Kasumi-1 (cell line): ENCODE results near the gene THSD7B.

Source experiments
- DNase-seq, 2 experiments: peaks; one replicate each; lab custom pipeline; 2025; lab: John Stamatoyannopoulos, UW

The THSD7B gene

DNA sequence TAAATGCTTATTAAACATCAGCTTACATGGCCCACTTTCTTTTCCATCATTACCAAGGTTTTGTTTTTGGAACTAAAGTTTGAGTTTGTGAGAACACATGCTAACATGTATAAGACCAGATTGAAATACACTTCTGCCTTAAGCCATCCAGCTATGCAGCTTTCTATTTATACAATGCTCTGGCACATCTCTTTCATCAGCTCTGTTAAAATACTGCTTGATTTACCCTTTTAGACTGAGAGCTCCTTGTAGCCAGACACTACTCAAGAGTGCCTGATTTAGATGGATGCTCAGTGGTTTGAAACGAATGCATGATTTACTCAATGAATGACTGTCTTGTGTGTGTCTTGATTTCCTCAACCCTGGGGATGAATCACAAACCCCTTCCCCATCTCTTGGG is 392.5 kb downstream of the THSD7B start:
- DNase-seq, result no peak

DNA sequence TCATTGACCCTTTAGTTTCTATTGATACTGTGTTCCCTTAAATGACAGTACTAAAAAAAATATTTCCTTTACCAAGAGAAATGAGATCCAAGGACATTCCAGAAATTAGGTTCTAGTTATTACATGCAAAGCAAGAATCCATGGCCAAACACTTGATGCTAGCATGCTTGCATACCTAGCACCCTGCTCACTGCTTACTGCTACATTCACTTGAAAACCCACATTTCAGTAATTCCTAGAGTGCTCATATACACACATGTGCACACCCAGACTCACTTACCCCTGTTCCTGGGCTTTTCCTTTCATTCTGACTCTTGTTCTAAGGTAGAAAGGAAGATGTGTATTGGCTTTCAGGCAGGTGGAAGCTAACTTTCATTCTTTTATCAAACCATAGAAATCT is 395.9 kb downstream of the THSD7B start:
- DNase-seq, result no peak

DNA sequence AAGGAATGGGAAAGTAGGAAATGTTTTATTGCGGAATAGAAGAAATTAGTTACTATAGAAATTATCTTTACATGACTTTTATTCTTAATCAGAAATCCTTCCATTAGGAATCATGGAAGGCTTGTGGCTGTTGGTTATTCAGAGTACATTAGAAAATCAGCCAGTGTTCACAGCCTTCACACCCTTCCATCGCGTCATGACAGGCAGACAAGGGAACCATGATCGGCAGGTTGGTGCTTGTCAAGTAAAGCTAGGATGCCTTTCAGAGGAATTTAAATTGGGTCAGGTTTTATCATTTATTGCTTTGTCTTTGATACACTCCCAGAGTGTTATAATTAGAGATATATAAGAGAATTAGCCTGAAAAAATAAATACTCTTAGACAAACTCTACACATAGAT is 400.6 kb downstream of the THSD7B start:
- DNase-seq, result no peak

DNA sequence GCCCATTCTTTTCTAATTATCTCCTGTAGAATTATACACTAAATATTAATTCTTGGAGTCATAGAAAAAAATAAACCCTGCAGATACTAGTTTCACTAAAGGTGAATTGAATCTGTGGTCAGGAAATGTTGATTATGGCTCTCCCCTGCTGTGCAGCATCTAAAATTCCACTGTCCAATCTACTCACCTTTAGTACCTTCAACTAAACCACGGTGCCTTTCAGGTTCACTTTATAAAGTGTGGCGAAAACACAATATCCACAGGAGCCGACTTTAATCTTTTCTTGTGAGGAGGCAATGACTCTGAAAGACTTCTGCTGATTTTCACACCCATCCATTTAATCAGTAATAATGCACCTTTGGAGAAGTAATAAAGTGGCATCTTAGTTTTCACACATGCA is 402.3 kb downstream of the THSD7B start:
- DNase-seq, result no peak

DNA sequence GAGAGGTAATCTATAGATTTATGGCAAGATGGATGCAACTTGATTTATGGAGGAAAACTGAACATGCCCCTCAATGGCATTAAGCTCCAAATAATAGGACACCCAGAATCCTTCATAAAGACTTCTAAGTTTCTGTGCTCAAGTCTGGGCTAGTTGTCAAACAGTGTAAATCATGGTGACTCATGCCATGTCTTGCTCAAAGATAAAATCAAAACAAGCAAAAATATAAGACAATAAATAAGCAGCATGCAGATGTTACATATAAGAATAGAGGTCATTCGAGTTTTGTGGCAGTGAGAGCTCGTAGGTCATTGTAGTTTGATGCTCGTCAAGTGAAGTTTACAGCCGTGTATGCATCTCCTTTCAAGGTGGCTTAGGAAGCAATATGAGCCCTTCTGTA is 403.2 kb downstream of the THSD7B start:
- DNase-seq, result no peak

DNA sequence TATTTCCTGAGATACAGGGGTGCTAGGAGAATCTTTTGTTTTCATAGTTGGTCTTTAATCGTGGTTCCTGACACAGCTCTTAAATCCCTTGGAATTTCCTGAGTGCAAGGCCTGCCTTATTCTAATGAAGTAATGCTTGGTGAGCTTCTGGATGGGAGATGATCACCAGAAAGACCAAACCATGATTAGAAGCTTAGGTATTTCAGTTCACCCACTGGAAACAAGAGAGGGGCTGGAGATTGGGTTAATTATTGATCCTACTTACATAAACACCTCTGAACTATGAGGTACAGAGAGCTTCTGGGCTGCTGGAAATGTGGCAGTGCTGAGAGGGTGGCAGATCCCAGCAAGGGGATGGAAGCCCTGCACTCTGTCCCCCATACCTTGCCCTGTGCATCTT is 406.8 kb downstream of the THSD7B start:
- DNase-seq, result no peak

DNA sequence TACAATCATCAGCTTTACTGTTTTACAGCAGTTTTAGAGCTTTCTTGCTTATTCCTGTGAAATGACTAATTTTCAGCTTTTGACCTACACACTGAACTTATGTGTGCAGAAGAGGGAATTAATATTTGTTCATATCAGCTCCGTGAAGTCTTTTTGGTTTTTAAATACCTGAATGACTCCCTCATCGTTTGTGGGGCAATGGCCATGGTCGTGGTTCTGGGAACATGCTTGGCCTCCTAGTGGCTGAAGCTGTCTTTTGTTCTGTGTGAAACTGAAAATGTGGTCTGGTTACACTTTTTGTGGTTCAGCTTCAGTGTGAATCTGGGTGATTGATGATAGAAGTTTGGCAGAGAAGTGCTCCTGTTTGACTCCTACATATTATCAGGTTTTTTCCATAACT is 408.1 kb downstream of the THSD7B start:
- peak in 1 of 2 experiments; percentile 14 for DNase-seq

DNA sequence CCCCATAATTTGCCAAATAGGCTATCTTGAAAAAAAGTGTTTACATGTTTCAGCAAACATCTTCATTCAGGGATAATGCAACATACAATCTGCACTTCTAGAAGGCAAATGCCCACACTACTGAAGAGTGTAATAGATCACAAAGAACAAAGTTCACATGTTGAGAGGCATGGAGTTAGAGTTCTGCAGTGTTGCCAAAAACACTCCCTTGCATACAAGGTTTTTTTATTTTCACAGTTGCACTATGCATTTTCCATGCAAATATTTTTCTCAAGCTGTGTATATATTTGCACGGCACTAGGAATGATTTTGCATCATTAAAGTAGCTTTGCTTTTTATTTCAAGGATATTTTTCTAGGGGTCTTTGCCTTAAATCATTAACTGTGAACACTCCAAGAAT is 409.9 kb downstream of the THSD7B start:
- DNase-seq, result no peak

DNA sequence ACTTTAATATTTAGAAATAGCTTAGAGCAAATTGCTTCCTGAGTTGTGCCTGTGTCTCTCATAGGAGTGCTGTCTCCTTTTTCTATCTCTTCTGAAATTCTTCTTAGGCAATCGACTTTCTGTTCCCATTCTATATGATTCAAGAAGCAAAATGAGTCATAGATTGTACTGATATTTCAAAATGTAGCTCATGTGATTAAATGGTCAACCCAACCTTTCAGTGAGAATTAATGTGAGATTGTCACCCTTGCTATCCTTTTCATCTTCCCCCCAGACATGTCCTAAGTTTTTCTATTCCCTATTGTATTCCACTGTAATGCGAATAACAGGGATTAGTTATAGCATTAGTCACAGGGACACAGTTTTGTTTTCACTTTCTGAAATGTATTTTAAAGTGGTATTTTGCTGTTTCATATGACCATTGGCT is 413.6 kb downstream of the THSD7B start:
- DNase-seq, result no peak

DNA sequence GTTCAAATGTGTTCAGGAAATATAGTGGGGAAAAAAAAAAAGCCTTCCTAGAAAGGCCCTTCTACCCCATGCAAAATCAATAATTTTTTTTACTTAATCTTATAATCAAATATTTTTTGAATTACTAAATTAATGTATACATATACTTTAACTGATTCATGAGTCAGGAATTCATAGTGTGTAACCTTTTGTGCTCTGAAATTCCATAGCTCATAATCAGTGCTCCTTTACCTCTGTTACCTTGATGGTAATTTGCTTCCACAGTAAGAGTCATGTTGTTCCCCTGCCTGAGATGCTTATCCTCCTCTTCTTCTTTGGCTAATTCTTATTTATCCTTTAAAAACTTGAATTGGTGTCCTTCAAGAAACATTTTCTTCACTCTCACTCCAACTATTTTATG is 414.2 kb downstream of the THSD7B start:
- no peak for DNase-seq

DNA sequence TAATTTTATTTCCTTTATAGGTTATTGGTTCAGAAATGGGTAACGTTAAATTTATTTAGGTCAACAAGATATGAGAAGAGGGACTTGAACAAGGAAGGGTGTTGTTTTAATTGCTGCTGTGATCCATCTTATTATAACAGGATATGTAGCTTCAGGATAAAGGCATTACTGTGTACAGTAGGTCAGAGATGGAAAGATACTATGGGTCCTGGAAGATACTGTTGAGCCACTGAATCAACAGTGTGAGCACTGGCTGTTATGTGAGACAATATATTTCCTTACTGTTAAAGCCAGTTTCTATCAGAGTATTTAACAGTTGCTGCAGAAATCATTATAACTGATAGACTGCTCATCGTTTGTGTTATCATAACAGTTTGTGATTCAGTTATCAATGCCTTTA is 414.7 kb downstream of the THSD7B start:
- DNase-seq, result no peak

DNA sequence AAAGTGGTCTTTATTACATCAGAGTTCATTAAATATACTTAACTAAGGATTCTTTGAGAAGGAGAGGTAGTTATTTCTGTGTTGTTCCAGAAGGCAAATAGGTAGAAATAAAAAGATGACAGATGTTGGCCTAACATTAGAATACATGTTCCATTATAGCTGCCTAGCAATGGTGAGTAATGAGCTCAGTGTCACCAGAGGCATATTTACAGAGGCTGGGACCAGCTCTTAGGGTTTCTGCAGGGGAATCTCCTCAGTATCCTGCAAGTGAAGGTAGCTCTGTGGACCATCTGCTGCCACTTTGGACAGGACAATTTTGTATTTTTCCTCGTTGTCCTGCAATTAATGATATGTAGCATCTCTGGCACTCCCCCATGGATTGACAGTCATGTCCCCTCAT is 416.0 kb downstream of the THSD7B start:
- no peak for DNase-seq

DNA sequence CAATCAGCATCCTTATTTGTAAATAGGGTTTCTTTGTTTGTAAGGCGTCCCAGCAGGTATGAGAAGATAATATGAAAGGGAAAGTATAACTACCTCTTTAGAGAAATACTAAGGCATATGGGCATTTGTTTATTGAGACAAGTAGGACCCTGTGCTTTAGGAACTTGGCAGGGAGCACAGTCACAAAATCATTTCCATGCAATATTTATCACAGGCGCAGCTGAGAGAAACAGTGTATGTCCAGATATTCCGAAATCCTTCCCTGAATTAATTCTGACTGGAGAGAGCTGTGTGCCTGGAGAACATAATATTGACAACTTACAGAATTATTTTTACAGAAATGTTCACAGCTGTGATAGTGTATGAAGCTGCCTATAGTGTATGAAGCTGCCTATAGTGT is 416.7 kb downstream of the THSD7B start:
- DNase-seq, result no peak

DNA sequence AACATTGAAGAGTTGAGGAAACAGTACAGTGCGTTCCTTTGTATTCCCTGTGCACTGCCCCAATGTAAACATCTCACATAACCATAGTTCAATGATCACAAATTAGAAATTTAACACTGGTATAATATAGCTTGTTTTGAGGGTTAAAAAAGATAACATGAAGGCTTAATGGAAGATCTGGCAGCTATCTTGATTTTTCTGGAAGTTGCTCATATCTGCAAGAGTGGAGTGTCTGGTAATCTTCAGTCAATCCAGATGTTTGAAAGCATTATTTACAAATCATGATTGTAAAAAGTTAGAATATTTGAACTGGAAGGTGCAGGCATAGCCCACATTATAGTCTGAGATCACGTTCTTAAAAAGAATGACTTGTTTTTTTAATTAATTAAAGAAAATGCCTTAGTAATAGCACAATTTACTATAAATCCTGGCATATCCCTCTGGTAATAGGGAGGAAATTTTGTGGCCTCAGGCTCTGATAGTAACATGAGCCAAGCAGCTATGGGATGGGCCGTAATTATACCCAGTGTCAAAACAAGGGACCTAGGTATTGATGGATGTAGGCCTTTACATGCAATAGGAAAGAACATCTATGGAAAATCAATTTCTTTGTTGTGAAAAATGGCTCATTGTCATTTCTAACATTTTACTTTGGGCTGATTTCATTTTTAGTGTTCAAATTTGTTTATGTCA is 418.0 kb downstream of the THSD7B start:
- no peak for DNase-seq

DNA sequence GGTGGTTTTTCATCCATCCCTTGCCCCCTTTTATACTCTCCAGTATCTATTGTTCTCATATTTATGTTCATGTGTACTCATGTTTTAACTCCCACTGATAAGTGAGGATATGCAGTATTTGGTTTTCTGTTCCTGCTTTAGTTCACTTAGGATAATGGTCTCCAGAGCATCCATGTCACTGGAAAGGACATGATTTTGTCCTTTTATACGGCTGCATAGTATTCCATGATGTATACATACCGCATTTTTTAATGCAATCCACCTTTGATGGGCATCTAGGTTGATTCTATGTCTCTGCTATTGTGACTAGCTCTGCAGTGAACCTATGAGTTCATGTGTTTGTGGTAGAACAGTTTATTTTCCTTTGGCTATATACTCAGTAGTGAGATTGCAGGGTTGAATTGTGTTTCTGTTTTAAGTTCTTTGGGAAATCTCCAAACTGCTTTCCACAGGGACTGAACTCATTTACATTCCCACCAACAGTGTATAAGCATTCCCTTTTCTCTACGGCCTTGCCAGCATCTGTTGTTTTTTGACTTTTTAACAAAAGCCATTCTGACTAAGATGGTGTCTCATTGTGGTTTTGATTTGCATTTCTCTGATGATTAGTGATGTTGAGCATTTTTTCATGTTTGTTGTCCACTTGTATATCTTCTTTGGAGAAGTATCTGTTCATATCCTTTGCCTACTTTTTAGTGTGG is 420.2 kb downstream of the THSD7B start:
- no peak for DNase-seq

DNA sequence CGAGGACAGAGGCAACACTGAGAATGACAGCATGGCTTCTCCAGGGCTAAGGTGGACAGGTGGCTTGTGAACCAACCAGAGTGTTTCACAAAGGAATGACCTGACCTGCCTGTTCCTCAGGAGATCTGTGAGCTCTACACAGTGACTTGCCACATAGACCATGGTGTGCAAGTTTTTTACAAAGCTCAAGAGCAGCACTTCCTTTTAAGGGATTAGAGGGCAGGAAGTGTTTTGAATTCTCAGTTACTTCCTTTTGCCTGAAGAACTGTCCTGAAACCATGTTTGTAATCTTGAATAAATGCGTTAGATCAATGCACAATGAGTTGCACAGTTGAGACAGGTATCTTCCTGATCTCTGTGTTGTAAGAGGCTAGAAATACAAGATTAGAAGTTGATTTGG is 421.9 kb downstream of the THSD7B start:
- DNase-seq, result no peak

DNA sequence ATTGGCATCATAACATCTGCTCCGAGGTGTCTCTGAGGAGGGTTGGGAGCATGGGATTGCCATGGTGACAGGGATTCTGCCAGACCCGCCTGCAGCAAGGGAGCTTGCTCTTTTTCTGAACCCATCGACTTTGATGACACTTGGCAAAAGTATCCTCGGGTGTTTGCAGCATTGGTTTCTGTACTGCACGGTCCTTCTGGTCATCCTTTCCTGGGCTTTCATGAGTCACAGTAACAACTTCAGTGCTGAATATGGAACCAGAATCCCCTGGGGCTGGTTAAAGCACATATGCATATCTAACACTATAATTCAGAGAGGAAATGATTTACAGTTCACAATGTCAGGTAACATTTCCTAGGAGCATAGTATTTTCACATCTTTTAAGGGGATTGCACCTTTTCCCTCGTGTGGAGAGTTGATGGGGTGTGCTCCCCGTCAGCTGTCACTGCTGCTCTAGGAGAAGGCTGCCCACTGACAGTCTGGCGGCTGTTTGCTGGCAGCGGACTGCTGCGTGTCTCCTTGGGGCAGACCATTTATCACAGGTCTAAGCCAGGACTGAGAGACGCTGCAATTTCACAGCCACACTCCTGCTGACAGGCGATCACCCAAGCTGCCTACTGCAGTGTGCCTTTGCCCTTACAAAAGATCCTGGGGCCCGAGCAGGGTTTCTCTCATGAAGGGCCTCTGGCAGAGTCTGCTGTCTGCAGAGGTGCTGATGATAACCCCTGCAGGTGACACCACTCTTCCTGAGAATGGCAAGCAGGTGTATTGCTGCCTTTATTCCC is 425.3 kb downstream of the THSD7B start:
- no peak for DNase-seq

DNA sequence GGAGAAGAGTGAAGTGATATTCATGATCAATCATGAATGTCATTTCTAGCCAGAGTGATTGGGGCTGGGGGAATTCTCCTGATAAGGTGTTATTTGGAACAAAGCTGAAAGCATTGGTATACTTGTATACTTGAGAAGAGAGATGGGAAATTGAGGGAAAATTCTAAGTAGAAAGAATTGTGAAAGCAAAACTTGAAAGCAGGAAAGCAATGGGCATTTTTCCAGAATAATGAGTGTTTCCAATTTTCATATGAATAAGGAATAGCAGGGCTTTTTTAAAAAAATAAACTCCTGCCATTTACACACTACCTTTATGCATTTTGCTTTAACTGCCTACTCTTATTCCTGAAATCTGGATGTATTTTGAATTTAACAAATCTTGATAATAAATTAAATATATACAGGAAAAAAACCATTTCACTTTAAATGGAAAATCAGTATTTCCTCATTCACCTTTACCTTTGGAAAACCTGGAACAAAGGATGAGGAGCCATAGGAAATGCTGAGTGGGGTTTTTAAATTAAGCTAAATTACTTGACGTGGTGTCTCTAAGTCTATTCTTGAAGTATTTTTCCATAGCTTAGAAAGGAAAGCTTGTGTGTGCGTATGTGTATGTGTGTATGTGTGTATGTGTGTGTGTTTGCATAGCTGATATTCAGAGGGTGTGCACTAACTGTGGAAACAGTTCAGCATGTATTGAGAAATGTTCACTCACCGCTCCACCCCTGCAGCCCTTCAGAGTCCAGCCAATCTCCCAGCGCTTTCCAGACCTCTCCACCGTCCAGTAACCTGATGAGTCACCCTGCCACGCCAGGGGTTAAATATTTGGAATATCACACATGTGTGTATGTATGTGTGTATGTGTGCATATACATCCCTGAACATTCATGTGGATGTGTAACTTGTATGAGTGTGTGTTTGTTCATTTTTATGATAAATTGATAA is 427.3 kb downstream of the THSD7B start:
- DNase-seq, result no peak

DNA sequence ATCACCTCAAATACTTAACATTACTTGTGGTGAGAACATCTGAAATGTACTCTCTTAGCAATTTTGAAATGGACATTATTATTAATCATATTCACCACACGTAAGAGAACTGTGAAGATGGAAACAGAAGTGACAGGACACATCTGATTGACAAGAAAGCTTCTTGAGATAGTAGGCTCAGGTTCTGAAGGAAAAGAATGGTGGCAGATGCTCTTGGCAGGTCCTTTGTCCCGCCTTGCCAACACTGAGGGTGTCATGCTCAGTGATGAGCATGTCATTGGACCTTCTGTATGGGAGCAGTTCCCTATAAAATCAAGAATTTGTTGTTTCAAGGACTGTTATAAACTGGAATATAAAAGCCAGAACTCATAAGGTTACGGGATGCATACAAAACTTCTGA is 428.1 kb downstream of the THSD7B start:
- DNase-seq, result no peak

DNA sequence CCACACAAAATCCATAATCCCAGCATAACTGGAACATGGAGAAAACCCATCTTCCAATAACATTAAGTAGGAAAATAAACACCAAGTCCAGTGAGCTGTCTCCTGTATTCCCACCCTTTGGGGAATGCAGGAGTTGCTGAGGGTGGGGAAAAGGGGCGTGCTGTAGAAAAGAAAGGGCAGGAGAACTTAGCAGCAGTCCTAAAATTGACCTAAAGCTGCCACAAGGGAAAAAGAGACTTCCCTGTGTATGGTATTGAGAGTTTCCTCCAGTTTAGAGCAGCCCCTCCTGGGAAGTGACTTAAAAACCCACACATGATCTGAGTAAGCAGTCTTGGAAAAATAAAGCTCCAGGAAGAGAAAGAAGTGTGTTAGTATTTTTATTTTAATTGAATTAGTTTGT is 428.8 kb downstream of the THSD7B start:
- DNase-seq, result no peak

DNA sequence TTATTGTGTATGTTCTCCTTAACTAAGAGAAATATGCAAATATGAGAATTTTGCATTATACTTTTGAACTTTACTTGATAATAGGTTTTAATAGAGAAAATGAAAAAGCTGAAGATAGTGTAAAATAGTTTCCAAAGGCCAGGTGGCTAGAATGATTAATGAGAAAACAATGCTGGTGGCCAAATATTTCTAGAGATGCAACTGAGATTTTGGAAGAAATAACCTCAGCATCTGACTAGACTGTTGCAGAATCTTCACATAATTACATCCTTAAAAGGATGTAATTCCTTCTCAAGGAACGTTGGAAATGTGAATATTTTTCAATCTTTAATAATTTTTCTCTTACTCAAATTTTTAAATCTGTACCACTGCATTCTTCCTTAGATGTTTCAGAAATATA is 434.4 kb downstream of the THSD7B start:
- DNase-seq, result no peak

DNA sequence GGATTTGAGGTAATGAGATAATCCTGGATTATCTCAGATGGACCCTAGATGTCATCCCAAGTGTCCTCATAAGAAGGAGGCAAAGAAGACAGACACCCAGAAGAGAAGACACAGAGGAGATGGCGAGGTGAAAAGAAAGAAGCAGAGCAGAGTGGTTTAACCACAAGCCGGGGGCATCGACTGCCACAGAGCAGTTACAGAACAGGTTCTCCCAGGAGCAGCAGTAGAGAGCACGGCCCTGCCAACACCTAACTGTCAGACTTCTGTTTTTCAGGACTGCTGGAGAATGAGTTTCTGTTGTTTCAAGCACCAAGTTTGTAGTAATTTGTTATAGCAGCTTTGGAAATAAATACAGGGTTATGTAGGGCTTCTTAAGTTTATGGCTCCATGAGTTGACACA is 437.0 kb downstream of the THSD7B start:
- DNase-seq, result no peak
